Mammary epithelial cell (primary cell): Measurements from ENCODE around the gene MMP28.

Experiments used
- EZH2 ChIP-seq: IDR thresholded peaks from 2 replicates; pipeline ENCODE4 v1.6.1; 2012; ENCODE audit warnings: low read length, inconsistent platforms, borderline replicate concordance
- TF ChIP-seq, protein P1 (sequence below), 2 donors: IDR thresholded peaks in 1 of 2; conservative IDR thresholded peaks in 1 of 2; 2 replicates each; pipeline ENCODE4 v1.5.1; 2011 to 2012; ENCODE audit warnings: inconsistent platforms in 2 of 2, low read length in 2 of 2, mild to moderate bottlenecking in 2 of 2, control low read depth in 1 of 2, low read depth in 1 of 2; ENCODE audit not compliant: insufficient read depth in 1 of 2; ENCODE audit errors: extremely low read depth in 1 of 2

DNA sequence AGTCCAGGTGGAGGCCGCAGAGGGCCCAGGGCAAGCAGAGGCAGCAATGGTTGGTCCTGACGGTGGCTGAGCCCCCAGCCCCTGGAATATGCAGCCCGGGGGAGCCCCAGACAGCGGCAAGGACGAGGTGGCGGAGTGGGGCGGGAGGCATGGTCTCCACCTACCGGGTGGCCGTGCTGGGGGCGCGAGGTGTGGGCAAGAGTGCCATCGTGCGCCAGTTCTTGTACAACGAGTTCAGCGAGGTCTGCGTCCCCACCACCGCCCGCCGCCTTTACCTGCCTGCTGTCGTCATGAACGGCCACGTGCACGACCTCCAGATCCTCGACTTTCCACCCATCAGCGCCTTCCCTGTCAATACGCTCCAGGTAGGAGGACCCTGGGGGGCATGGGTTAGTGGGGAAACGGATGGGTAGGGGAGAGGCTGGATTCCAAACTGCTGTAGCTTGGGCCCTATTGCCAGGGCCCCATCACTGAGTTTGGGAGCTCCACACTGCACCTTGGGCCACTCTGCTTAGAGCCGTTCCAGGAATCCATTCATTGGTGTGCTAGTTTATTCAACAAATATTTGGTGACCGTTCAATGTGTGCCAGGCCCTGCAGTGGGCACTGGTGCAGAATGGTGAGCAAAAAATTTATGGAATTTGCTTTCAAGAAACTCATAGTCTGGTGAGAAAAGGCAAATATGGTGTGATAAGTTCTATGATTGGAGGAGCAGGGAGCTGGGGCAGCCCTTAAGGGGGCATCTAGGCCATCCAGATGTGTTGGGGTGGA lies 60.2 kb downstream of the MMP28 start:
- TF ChIP-seq, protein P1, sequence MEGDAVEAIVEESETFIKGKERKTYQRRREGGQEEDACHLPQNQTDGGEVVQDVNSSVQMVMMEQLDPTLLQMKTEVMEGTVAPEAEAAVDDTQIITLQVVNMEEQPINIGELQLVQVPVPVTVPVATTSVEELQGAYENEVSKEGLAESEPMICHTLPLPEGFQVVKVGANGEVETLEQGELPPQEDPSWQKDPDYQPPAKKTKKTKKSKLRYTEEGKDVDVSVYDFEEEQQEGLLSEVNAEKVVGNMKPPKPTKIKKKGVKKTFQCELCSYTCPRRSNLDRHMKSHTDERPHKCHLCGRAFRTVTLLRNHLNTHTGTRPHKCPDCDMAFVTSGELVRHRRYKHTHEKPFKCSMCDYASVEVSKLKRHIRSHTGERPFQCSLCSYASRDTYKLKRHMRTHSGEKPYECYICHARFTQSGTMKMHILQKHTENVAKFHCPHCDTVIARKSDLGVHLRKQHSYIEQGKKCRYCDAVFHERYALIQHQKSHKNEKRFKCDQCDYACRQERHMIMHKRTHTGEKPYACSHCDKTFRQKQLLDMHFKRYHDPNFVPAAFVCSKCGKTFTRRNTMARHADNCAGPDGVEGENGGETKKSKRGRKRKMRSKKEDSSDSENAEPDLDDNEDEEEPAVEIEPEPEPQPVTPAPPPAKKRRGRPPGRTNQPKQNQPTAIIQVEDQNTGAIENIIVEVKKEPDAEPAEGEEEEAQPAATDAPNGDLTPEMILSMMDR (conservative IDR thresholded peaks at IDR 0.05 in 1 of 2, IDR thresholded peaks at IDR 0.05 in 1 of 2; ENCODE audit: extremely low read depth in 1 of 2, insufficient read depth in 1 of 2, low read depth in 1 of 2, low read length in 2 of 2), result no peak
- no peak for TF ChIP-seq EZH2
